ENCODE data around the gene RSPH1. TPM values are rescaled to one million over a fixed set of nuclear protein-coding genes. Genes with fewer than 3 reads are reported as not detected.

The RSPH1 gene
- total RNA-seq, 1 experiment from 2014 or later = 0.31 TPM

DNA sequence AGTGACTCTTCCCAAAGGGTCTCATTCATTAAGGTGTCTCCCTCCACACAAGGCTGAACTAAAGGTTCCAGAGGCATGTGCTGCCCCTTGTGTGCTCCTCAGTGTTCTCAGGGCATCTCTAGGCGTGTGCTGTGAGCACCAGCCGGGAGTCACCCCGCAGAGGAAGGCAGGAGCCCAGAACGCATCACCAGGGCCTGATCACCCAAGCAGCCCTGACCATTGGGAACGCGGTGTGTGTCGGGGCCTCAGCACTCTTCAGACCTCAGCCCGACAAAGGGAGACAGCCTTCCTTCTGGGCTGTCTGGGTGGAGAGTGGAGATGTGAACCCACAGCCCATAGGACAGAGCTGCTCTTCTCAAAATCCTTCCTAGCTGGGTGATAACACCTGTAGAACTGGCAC is 26.7 kb upstream of the RSPH1 start:
- Histone ChIP-seq H4K20me1 (ENCODE audit: control insufficient read depth, insufficient read depth, insufficient read length) (no peaks in the 10 kb centered on the region), H4K91ac (ENCODE audit: insufficient read length, low read depth, low read length) (no peak overlapping the region), H3K23me2 (ENCODE audit: insufficient read length, low read depth, low read length, poor library complexity, severe bottlenecking) (no peaks in the 10 kb centered on the region), H2BK120ac (ENCODE audit: low read depth, low read length, poor library complexity, severe bottlenecking) (no peak overlapping the region), H3K4ac (ENCODE audit: low read depth, low read length) (no peak overlapping the region), H4K8ac (replicated peaks; ENCODE audit: insufficient read length, low read depth, low read length) (no peak overlapping the region), H2AFZ (ENCODE audit: low read length) (no peak overlapping the region), H2BK15ac (ENCODE audit: low read depth, low read length) (no peak overlapping the region), H3K4me2 (ENCODE audit: insufficient read depth, insufficient read length, low read length) (no peak overlapping the region), H2BK20ac (ENCODE audit: low read depth, low read length, poor library complexity, severe bottlenecking) (no peak overlapping the region), H4K5ac (ENCODE audit: insufficient read length, low read depth, low read length) (no peak overlapping the region), H2BK5ac (ENCODE audit: insufficient read length, low read length) (no peak overlapping the region), H2BK12ac (ENCODE audit: insufficient read length, low read depth, low read length) (no peak overlapping the region), H2AK5ac (ENCODE audit: insufficient read length, low read length) (no peak overlapping the region), H3K23ac (ENCODE audit: insufficient read length, low read depth, low read length) (no peak overlapping the region), H3K27ac (ENCODE audit: insufficient read length, low read depth, low read length) (no peak overlapping the region), H3K79me1 (ENCODE audit: insufficient read depth, low read depth, low read length, poor library complexity, severe bottlenecking) (no peaks in the 10 kb centered on the region), H3K79me2 (ENCODE audit: insufficient read depth, low read length) (no peaks in the 10 kb centered on the region), H3K4me1 (ENCODE audit: insufficient read depth, low read length) (peaks cover 4% of the 10 kb centered on the region; the same call in 1 of the 2 replicates), H3T11ph (ENCODE audit: low read length) (no peak overlapping the region), H3K14ac (ENCODE audit: insufficient read depth, low read length) (no peak overlapping the region), H3K9ac (ENCODE audit: extremely low read depth, insufficient read length, low read length) (no peak overlapping the region), H3K56ac (ENCODE audit: insufficient read length, low read depth, low read length) (no peak overlapping the region), H3K9me3 (ENCODE audit: control insufficient read depth, low read depth, low read length) (no peaks in the 10 kb centered on the region), H3K27me3 (ENCODE audit: insufficient read depth, low read length) (no peaks in the 10 kb centered on the region), H3K18ac (ENCODE audit: insufficient read length, low read depth, low read length) (no peak overlapping the region)
- peaks cover 50 to 55% of the 10 kb centered on the region in 2 experiments for H3K4me1 Mint-ChIP-seq
- no peak overlapping the region for H3K4me3 Mint-ChIP-seq
- TF ChIP-seq, protein P1, sequence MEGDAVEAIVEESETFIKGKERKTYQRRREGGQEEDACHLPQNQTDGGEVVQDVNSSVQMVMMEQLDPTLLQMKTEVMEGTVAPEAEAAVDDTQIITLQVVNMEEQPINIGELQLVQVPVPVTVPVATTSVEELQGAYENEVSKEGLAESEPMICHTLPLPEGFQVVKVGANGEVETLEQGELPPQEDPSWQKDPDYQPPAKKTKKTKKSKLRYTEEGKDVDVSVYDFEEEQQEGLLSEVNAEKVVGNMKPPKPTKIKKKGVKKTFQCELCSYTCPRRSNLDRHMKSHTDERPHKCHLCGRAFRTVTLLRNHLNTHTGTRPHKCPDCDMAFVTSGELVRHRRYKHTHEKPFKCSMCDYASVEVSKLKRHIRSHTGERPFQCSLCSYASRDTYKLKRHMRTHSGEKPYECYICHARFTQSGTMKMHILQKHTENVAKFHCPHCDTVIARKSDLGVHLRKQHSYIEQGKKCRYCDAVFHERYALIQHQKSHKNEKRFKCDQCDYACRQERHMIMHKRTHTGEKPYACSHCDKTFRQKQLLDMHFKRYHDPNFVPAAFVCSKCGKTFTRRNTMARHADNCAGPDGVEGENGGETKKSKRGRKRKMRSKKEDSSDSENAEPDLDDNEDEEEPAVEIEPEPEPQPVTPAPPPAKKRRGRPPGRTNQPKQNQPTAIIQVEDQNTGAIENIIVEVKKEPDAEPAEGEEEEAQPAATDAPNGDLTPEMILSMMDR (conservative IDR thresholded peaks at IDR 0.05) = no peak
- no peaks in the 10 kb centered on the region for H3K27me3 Mint-ChIP-seq (ENCODE audit: low read depth)
- DNase-seq = no peak
- WGBS (ENCODE audit: extremely low coverage, insufficient read length, low lambda C conversion rate) = no CpG with 5 or more reads among the region's 8 CpGs
- H3K36me3 Mint-ChIP-seq (ENCODE audit: insufficient read depth in 1 of 3, low read depth in 3 of 3) = peaks cover 13 to 74% (median 52%) of the 10 kb centered on the region in 3 experiments; a peak in 6 of 7 replicates
- no peaks in the 10 kb centered on the region for H3K9me3 Mint-ChIP-seq
- no peak overlapping the region for H3K27ac Mint-ChIP-seq

Data from H9 (cell line).